Measurements from ENCODE around the gene BLTP3B. TPM values are rescaled to one million over a fixed set of nuclear protein-coding genes. Genes with fewer than 3 reads are reported as not detected.
"Not testable (repeated sequence)": the region's sequence is repeated elsewhere in the genome, so short reads cannot be mapped to it uniquely, and the experiment has no call there.

Gene BLTP3B
- total and polyA plus RNA-seq, 3 donors from 2014 or later = 25.4 to 34.9 (median 29.2) TPM

- no peaks in the 10 kb centered on the region for H3K9me3 ChIP-seq
- no peaks in the 10 kb centered on the region for H3K27me3 ChIP-seq
- no peaks in the 10 kb centered on the region for H3K36me3 ChIP-seq (ENCODE audit: low read depth, missing control alignments)
- H3K4me3 ChIP-seq = no peak overlapping the region
- intact Hi-C loops (cut with DNase I; ENCODE audit: low total_unique reads) = no loop called here
- H3K27ac ChIP-seq = no peak overlapping the region
- no peak for TF ChIP-seq CTCF (IDR thresholded peaks at IDR 0.05)
- no peak for TF ChIP-seq POLR2A (IDR thresholded peaks at IDR 0.05)
- 88 to 93% methylated on average over 3 to 5 of the region's 5 CpGs for WGBS, 2 donors
- peaks cover 14% of the 10 kb centered on the region for H3K4me1 ChIP-seq
- DNase-seq = no peak
Observed at GRCh38 chr12:100187068-100187467, 44.4 kb upstream of the BLTP3B start.

GRCh38 chr12:100186071-100186470, 43.4 kb upstream of the BLTP3B start:
- intact Hi-C loops (cut with DNase I; ENCODE audit: low total_unique reads) = no loop called here
- Histone ChIP-seq H3K36me3 (ENCODE audit: low read depth, missing control alignments) (no peaks in the 10 kb centered on the region), H3K27ac (no peak overlapping the region), H3K4me1 (peaks cover 14% of the 10 kb centered on the region), H3K27me3 (no peaks in the 10 kb centered on the region), H3K4me3 (no peak overlapping the region), H3K9me3 (no peaks in the 10 kb centered on the region)
- TF ChIP-seq CTCF (IDR thresholded peaks at IDR 0.05) (no peak), POLR2A (IDR thresholded peaks at IDR 0.05) (no peak)
- DNase-seq = no peak
- 32 to 37% methylated on average over 6 of the region's 6 CpGs for WGBS, 2 donors

- Histone ChIP-seq H3K27ac (no peak overlapping the region), H3K36me3 (ENCODE audit: low read depth, missing control alignments) (no peaks in the 10 kb centered on the region), H3K27me3 (no peaks in the 10 kb centered on the region), H3K9me3 (no peaks in the 10 kb centered on the region), H3K4me3 (no peak overlapping the region), H3K4me1 (peaks cover 14% of the 10 kb centered on the region)
- TF ChIP-seq CTCF (IDR thresholded peaks at IDR 0.05) (no peak), POLR2A (IDR thresholded peaks at IDR 0.05) (no peak)
- DNase-seq = no peak
- intact Hi-C loops (cut with DNase I; ENCODE audit: low total_unique reads) = no loop called here
- 55 to 66% methylated on average over 5 of the region's 5 CpGs for WGBS, 2 donors
Observed at GRCh38 chr12:100185361-100185894, 42.8 kb upstream of the BLTP3B start.

- WGBS, 2 donors = 87 to 89% methylated on average over 8 of the region's 8 CpGs
- Histone ChIP-seq H3K36me3 (ENCODE audit: low read depth, missing control alignments) (no peaks in the 10 kb centered on the region), H3K4me1 (peaks cover 14% of the 10 kb centered on the region), H3K9me3 (no peaks in the 10 kb centered on the region), H3K4me3 (no peak overlapping the region), H3K27me3 (no peaks in the 10 kb centered on the region), H3K27ac (no peak overlapping the region)
- intact Hi-C loops (cut with DNase I; ENCODE audit: low total_unique reads) = no loop called here
- TF ChIP-seq CTCF (IDR thresholded peaks at IDR 0.05) (no peak), POLR2A (IDR thresholded peaks at IDR 0.05) (no peak)
- no peak for DNase-seq
Observed at GRCh38 chr12:100184549-100185145, 42.0 kb upstream of the BLTP3B start.

GRCh38 chr12:100179252-100179651, 36.6 kb upstream of the BLTP3B start:
- intact Hi-C loops (cut with DNase I; ENCODE audit: low total_unique reads) = no loop called here
- H3K36me3 ChIP-seq (ENCODE audit: low read depth, missing control alignments) = no peaks in the 10 kb centered on the region
- TF ChIP-seq POLR2A (IDR thresholded peaks at IDR 0.05) = no peak
- TF ChIP-seq CTCF (IDR thresholded peaks at IDR 0.05) = no peak
- H3K27me3 ChIP-seq = no peaks in the 10 kb centered on the region
- no peak overlapping the region for H3K4me3 ChIP-seq
- H3K4me1 ChIP-seq = no peaks in the 10 kb centered on the region
- H3K9me3 ChIP-seq = no peaks in the 10 kb centered on the region
- no peak overlapping the region for H3K27ac ChIP-seq
- WGBS, 2 donors = 77 to 89% methylated on average over 2 of the region's 2 CpGs
- no peak for DNase-seq

- H3K9me3 ChIP-seq; H3K27me3 ChIP-seq; intact Hi-C loops (cut with DNase I; ENCODE audit: low total_unique reads); H3K4me1 ChIP-seq; H3K36me3 ChIP-seq (ENCODE audit: low read depth, missing control alignments); H3K4me3 ChIP-seq; H3K27ac ChIP-seq; DNase-seq: not testable (repeated sequence)
- WGBS, 2 donors = 92 to 93% methylated on average over 8 of the region's 8 CpGs
Observed at GRCh38 chr12:100176493-100176892, 33.8 kb upstream of the BLTP3B start.
